Muscle of arm (tissue), 12 donors: ENCODE results near the gene DDX17. TPM values are rescaled to one million over a fixed set of nuclear protein-coding genes. Genes with fewer than 3 reads are reported as not detected.

Experiments
- DNase-seq: peaks from one replicate; pipeline ENCODE4 v3.0.0-alpha.2; 2013
- polyA plus RNA-seq, 12 donors: library from polyadenylated mRNA; unstranded; fragments of 120-200 nt; gene quantifications; one replicate each; pipeline ENCODE4 v1.2.1, GENCODE V29; 2013; ENCODE audit not compliant: insufficient read length in 12 of 12

The DDX17 gene
- polyA plus RNA-seq, 12 donors = 264 to 1,711 (median 369) TPM

GRCh38 chr22:38469306-38469781 lies 36.8 kb downstream of the DDX17 start:
- no peak for DNase-seq

GRCh38 chr22:38468443-38469305 lies 37.4 kb downstream of the DDX17 start:
- DNase-seq = peak; percentile 29

DNA sequence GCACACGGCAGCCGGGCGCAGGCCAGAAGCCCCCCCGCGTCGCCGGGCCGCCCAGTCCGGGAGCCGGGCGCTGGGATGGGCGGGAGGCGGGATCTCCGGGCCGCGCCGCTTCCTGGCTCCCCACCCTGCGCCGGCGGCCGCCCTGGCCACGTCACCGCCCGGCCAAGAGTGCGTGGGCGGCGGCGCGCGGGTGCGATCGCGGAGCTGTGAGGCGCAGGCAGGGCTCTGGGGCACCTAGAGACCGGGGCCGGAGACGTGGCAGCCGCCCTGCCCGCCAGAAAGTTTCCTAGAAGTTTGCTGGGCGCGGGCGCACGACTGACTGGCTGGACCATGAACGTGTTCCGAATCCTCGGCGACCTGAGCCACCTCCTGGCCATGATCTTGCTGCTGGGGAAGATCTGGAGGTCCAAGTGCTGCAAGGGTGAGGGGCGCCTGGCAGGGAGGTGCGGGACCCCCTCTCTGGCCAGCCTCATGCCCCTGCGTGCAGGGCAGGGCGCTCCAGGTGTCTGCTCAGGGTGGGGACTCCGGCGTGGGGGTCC lies 38.1 kb downstream of the DDX17 start, which contains the start of gene KDELR3:
TSS of gene KDELR3 (plus strand) at position 193 of the 539 bp plus-strand sequence. CDS start at position 331, 138 bp downstream.
- DNase-seq = peak; percentile 59

DNA sequence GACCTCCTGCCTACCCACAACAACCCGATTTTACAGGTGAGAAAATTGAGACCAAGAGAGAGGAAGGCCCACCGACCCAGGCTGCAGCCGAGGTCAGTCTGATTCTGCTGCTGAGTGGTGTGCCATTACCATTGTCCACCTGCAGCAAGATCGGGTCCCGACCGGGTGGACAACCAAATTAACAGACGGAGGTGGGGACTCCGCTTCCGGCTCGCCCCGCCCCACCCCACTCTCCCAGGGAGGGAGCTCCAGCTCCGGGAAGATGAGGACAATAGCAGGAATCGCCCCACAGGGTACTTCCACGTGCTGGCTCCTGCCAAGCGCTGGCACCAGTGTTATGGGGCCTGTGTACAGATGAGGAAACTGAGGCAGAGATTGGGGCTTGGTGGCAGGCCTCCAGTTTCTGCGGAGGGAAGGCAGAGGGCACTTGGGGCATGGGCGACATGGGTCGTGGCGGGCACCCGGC lies 38.6 kb downstream of the DDX17 start:
- no peak for DNase-seq

- DNase-seq = no peak
Measured at GRCh38 chr22:38465673-38466490, 40.2 kb downstream of the DDX17 start.

DNA sequence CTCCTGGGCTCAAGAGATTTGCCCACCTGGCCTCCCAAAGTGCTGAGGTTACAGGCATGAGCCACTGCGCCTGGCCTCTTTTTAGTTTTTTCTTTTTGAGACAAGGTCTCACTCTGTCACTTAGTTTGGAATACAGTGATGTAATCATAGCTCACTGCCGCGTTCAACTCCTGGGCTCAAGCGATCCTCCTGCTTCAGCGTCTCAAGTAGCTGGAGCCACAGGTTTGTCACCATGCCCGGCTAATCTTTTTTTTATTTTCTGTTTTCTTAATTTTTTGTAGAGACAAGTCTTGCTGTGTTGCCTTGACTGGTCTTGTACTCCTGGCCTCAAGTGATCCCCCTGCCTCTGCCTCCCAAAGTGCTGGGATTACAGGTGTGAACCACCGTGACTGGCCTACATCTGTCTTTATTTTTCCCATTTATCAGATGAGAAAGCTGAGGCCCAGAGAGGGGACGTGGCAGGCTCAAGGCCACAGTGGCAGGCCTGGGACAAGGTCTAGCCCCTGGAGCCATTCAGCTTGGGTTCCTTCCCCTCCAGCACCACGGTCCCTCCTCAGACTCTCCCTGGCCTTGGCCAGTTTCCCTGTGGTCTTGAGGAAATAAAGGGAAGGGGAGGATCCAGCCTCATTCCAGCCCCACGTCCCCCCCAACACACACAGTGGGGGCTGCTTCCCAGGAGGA lies 41.0 kb downstream of the DDX17 start:
- no peak for DNase-seq

DNA sequence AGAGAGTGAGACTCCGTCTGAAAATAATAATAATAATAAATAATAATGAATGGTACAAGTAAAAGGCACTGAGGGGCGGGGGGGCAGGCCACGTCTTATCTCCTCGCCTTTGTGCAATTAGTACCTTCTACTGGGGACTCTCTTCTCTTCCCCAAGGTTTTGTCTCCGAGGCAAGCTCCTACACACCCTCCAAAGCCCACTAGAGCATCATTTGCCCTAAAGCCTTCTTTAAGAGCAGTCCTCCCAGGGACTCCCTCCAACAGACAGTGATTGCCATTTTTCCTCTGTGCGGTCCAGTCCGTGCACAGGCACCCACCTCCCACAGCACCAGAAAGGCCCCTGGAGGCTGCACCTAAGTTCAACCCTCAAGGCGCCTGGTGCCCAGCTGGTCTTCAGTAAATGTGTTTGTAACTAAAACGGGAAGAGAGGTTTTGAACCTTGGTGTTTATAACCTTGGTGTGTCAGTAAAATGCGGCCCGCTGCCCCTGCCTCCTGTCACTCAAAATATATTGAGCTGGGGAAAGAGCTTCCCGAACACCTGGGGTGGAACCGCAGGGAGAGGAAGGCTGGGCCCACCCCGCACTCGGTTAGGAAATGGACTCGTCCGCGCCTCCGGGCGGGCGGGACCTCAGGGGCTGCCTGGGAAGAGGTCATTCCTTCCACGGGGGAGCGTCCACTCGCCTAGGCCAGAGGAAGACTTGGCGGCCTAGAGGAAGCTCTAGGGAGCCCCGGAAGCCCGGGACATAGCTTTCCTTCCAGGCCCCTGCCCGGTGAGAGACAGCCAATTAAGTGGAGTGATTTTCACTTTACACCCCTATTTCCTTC lies 42.9 kb downstream of the DDX17 start:
- DNase-seq = no peak

- DNase-seq = peak; percentile 83
Measured at GRCh38 chr22:38461414-38462081, 44.6 kb downstream of the DDX17 start.

DNA sequence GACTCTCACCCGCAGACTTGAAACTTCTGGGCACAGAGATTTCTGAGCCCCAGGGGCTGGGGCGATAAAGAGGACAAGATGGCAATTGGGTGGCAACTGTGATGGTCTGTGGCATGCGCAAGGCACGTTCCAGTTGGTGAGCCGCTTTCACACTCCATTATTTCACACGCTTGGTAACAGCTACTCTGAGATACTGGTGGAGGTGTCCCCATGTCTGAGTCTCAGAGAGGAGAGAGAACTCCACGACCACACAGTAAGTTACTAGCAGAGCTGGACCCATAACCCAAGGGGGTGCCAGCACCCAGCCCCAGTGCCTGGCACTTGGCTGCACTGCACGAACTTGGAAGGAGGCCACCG lies 45.1 kb downstream of the DDX17 start:
- no peak for DNase-seq

GRCh38 chr22:38460426-38460840 lies 45.7 kb downstream of the DDX17 start:
- DNase-seq = no peak

GRCh38 chr22:38456841-38457699 lies 49.0 kb downstream of the DDX17 start:
- DNase-seq = no peak

DNA sequence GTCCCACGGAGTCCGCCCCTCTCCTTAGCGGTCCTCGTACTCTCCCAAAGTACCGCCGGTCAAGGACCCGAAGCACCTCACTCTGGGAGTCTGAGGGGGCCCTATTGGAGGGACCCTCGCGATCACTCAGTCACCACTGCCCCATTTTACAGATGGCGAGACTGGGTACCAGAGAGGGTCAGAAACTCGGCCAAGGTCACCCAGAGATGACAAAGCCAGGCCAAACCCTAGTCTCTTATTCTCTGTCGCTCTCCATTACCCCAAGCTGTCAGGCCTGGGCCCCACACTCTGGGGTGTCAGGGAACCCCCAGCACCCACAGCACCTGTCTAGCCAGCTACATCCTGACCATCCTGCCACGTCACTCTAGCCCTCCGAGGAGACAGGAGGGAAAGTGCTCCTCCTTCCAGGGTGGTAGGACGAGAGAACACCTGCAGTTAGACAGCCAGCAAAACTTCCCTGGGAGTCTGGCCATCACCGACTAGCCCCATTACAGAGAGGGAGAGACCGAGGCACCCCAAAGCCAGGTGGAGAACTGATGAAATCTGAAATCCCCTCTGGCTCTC lies 49.8 kb downstream of the DDX17 start:
- no peak for DNase-seq

DNA sequence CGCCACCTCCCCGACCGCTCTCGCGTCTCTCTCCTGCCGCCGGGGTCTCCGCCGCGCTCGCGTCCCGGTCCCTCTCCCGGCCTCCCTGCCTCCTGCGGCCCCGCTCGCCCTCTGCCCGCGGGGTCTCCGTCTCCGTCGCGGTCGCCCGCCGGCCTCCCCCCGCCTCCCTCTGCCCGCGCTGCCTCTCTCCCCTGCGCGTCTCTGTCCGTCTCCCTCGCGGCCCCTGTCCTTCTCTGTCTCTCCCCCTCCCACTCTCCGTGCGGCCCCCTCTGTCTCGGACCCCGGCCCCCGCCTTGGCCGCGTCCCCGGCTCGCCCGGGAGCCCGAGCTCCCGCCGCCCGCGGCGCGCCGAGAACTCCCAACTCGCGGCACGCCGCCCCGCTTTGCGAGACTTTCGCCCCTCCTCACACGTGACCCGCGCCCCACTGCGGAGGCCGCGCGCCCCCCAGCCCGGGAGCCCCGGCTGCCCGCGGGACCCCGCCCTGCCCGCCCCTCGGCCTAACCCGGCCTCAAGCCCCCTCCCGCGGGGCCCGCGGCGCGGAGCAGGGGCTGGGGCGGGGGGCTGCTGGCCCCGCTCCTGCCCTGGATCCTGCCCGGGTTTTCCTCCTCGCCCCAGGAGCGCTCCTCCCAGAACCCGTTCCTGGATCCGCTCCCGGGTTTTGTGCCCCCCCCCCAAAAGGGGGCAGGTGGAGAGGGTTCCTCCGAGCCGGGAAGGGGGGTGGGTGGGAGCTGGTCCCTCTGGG lies 50.4 kb downstream of the DDX17 start:
- DNase-seq = peak; percentile 40

GRCh38 chr22:38455076-38455529 lies 51.0 kb downstream of the DDX17 start, which contains the start of gene KCNJ4:
KCNJ4 (minus strand) TSS chr22:38455199; CDS start chr22:38428132, 27,067 bp downstream.
- no peak for DNase-seq

DNA sequence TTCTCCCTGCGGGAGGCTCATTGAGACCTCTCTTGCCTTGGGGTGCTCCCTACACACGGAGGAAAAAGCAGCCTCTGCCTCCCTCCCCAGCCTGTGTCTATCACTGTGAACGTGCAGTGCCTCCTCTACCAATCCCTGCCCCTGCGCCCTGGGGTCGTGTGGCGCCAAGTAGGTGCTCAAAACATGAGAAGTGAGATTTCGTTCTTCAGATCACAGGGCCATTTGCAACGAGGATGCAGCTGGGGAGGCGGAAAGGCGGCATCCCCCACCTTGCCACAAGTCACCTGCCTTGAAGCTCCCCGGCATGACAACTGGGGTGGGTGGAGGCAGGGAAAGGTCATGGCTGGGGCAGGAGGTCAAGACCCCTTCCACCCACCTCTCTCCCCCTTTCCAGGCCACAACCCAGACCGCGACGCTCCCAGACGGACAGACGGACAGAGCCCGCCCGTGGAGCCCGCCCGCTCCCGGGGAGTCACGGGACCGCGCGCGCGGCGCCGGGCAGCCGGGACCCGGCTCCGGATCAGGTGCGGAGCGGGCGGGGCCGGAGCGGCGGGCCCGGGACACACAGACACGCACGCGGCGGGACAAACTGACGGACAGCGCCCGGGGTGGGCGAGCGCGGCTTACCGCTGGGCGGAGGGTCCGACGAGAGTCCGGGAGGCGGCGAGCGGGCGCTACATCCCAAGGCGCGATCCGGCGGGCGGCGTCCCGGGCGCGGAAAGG lies 51.6 kb downstream of the DDX17 start:
- no peak for DNase-seq

DNA sequence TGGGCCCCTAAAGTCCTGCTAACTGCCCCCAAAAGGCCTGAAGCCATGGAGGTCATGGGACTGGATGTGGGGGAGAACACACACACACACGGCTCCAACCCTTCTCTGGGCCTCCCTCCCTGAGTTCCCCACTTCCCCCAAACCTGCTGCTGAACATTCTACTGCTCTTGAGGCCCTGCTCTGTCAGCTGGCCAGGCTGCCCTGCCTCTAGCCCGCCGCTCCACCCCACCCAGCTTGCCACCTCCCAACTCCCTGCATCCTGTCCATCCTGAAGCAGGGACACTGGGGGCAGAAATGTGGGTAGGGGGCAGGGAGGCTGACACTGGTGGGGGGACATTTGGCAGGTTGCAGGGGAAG lies 52.1 kb downstream of the DDX17 start:
- DNase-seq = no peak

GRCh38 chr22:38453066-38453672 lies 52.9 kb downstream of the DDX17 start:
- DNase-seq = no peak
